ENCODE data around the gene CELA3B.
A peak's percentile ranks its signal among the peaks of the same experiment; 100 is the strongest.
"Not testable (repeated sequence)": the region's sequence is repeated elsewhere in the genome, so short reads cannot be mapped to it uniquely, and the experiment has no call there.

Gene CELA3B, protein sequence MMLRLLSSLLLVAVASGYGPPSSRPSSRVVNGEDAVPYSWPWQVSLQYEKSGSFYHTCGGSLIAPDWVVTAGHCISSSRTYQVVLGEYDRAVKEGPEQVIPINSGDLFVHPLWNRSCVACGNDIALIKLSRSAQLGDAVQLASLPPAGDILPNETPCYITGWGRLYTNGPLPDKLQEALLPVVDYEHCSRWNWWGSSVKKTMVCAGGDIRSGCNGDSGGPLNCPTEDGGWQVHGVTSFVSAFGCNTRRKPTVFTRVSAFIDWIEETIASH

DNA sequence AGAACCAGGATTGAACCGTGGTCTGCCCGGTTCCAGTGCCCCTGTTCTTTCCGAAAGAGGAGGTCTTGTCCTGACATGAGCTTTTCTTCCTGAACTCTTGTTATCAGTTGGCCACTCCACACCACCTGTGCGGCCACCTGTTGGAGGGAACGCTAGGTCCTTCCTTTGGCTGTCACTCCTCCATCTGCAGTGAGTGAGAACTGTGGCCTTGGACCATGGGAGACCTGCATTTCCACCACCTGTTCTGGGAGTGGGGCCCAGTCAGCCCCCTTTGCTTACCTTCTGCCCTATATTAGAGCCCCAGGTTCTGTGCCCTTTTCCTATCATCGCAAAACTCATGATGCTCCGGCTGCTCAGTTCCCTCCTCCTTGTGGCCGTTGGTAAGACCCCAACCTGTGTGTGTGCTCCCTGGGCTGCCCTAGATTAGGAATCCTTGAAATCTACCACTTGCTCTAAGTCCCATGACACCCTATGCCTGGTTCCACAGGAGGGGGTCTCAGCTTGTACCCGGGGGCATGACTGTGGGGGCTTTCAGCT, at the start of gene CELA3B:
Gene CELA3B (plus strand): TSS at position 320 of the 537 bp plus-strand sequence. CDS start 18 bp downstream, at position 338.
- not testable (repeated sequence) for H3K36me3 ChIP-seq (ENCODE audit: insufficient read depth, low read length); H3K9me3 ChIP-seq (ENCODE audit: control insufficient read depth, insufficient read depth, low read length); H3K4me1 ChIP-seq (ENCODE audit: insufficient read depth, low read length); H3K9ac ChIP-seq (ENCODE audit: low read depth, low read length)

DNA sequence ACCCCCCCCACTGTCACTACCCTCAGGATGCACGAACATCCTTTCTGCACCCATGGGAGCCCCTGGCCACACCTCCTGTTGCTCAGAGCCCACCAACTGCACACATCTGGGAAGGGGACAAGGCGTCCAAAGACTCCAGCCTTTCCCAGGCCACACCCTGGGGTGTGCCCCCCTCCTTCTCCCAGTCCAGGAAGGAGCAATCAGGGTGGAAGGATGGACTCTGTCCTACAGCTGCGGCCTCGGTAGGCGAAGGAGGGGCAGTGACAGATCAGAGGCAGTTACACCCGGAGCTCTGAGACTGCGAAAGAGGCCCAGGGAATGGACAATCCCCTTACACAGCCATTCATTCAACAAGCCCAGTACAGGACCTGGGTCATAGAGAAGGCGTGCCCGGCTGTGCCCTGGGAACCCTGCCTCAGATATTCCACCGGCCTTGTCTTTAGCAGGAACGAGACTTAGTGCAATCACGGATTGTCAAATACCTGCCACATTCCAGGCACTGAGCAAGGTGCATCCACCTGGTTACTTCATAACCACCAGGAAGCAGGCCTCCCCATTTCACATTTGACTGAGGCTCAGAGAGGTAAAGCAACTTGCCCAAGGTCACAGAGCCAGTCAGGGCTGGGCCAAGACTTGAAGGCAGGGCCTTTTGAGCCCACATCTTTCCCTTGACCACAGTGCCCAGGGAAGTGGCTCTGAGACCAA, 49.1 kb upstream of the CELA3B start:
- H3K4me1 ChIP-seq (ENCODE audit: insufficient read depth, low read length) = peaks cover 30% of the 10 kb centered on the region
- H3K9ac ChIP-seq (ENCODE audit: low read depth, low read length) = no peak overlapping the region
- no peaks in the 10 kb centered on the region for H3K9me3 ChIP-seq (ENCODE audit: control insufficient read depth, insufficient read depth, low read length)
- no peaks in the 10 kb centered on the region for H3K36me3 ChIP-seq (ENCODE audit: insufficient read depth, low read length)

DNA sequence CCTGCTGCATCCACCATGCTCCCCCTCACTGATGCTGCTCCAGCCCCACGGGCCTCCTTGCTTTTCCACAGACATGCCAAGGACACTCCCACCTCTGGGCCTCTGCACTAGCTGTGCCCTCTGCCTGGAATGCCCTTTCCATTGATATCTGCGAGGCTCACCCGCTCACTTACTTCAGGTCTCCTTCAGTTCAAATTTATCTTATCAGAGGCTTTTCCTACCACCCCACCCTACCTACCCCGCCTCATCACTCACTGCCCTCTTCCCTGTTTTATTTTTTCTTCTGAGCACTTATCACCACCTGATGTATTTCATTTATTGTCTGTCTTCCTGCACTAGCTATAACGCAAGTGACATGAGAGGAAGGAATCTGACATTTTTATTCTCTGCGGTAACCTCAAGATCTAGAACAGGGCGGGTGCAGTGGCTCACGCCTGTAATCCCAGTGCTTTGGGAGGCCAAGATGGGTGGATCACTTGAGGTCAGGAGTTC, 46.7 kb upstream of the CELA3B start:
- H3K9me3 ChIP-seq (ENCODE audit: control insufficient read depth, insufficient read depth, low read length) = no peaks in the 10 kb centered on the region
- peaks cover 34% of the 10 kb centered on the region for H3K4me1 ChIP-seq (ENCODE audit: insufficient read depth, low read length)
- no peaks in the 10 kb centered on the region for H3K36me3 ChIP-seq (ENCODE audit: insufficient read depth, low read length)
- no peak overlapping the region for H3K9ac ChIP-seq (ENCODE audit: low read depth, low read length)

DNA sequence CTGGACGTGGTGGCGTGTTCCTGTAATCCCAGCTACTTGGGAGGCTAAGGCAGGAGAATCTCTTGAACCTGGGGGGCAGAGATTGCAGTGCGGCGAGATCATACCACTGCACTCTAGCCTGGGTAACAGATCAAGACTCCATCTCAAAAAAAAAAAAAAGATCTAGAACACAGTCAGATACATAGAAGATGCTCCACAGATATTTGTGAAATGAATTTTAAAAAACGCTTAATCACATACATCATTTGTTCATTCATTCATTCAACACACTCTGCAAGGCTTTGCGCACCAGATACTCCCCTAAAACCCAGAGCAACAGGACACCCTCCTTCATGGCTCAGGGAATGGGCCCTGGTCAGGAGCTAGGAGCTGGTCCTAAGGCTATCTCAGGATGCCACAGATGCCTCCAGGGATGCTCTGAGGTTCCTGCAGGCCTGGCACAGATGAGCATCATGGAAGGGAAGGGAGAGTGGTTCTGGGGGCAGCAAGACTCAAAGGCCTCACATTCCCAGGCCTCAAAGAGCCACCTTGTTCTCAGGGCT, 46.1 kb upstream of the CELA3B start:
- Histone ChIP-seq H3K36me3 (ENCODE audit: insufficient read depth, low read length) (no peaks in the 10 kb centered on the region), H3K9me3 (ENCODE audit: control insufficient read depth, insufficient read depth, low read length) (no peaks in the 10 kb centered on the region), H3K9ac (ENCODE audit: low read depth, low read length) (no peak overlapping the region), H3K4me1 (ENCODE audit: insufficient read depth, low read length) (peaks cover 38% of the 10 kb centered on the region)

DNA sequence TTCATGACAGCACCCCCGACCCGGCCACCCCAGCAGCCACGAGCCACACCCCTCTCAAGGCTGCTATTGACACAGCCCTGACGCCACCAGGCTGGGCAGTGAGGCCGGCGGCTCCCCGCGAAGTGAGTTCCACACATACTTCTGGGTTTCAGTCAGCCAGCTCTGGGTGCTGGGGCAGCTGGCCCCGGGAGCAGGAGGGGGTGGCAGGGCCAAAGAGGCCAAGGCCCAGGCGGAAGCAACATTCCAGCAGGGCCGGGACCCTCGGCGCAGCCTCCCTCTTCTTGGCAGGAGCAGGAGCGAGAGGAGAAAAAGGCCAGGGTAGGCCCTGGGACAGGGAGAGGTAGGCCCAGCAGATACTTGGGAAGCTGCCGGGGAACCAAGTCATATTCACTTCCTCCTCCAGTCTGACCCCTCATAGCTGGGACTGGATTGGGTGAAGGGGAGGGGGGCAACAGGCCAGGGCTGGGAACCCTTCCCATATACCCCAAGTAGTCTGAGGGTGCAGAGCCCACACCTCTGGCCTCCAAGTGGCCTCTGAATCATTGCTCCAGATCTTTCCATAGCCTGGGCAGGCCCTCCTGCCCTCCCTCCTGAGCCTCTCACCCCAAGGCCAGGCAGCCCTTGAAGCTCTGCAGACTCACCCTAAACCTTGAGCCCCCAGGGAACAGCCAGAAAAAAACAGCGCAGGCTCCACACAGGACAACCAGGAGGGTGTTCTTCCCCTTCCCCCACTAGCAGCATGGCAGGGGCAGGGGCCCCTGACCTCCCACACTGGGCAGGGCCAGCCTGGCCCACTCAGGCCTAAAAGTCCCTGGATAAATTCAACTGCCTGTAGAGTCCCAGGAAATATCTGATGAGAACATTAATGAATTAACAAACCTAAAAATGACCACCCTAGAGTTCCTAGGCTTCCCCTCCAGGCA, 45.4 kb upstream of the CELA3B start:
- Histone ChIP-seq H3K9me3 (ENCODE audit: control insufficient read depth, insufficient read depth, low read length) (no peaks in the 10 kb centered on the region), H3K36me3 (ENCODE audit: insufficient read depth, low read length) (no peaks in the 10 kb centered on the region), H3K9ac (ENCODE audit: low read depth, low read length) (no peak overlapping the region), H3K4me1 (ENCODE audit: insufficient read depth, low read length) (peaks cover 39% of the 10 kb centered on the region)

DNA sequence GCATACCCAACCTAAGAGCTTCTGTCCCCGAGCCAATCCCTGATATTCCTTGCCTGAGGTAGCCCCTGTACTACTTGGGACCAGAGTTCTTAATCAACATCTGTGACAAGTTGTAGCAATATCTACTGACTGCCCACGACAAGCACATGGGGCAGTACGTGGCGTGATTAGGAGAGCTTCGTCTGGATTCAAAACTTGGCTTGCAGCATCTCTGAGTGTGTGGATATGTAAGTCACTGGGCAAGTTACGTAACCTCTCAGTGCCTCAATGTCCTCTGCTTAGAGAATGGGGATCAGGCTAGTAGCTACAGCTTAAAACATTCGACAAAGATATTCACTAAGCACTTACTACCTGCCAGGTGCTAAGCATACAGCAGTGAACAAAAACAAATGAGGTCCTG, 44.7 kb upstream of the CELA3B start:
- Histone ChIP-seq H3K9ac (ENCODE audit: low read depth, low read length) (no peak overlapping the region), H3K9me3 (ENCODE audit: control insufficient read depth, insufficient read depth, low read length) (no peaks in the 10 kb centered on the region), H3K4me1 (ENCODE audit: insufficient read depth, low read length) (peaks cover 39% of the 10 kb centered on the region), H3K36me3 (ENCODE audit: insufficient read depth, low read length) (no peaks in the 10 kb centered on the region)

DNA sequence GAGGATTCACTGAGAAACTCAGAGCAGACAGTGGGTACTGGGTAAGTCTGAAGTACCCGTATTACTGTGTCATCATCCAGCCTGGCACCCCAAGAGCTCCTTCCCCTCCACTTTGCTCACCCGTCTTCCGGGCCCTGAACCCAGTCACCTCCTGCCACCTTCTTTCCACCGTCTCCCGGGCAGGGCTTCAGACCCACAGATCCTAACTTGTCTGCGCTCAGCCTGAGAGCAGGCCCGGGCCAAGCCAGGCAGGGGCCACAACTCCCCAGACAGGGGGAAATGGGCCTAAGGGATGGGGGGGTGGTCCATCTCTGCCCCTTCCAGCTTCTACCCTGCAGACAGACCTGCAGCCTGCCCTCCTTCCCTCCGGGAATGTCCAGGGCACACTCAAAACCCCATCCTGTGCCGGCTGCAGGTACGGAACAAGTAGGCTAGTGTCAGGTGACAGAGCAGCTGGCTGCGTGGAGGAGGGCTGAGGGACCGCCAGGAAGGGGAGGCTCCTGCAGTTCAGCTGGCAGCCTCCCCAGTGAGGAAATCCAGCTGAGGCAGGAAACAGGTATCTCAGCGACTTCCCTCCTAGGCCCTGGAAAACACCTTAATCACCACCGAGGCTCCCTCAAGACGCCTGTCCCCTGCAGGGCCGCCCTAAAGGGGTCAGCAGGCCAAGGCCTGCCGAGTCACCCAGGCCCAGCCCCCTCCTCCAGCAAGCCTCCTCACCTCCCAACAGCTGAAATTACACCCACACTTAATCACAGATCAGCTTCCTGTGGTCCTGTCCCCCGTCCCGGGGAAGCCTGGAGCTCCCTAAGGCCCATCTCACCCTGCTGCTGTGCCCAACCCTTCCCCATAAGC, 43.2 kb upstream of the CELA3B start:
- no peaks in the 10 kb centered on the region for H3K9me3 ChIP-seq (ENCODE audit: control insufficient read depth, insufficient read depth, low read length)
- no peaks in the 10 kb centered on the region for H3K36me3 ChIP-seq (ENCODE audit: insufficient read depth, low read length)
- peaks cover 32% of the 10 kb centered on the region for H3K4me1 ChIP-seq (ENCODE audit: insufficient read depth, low read length)
- H3K9ac ChIP-seq (ENCODE audit: low read depth, low read length) = no peak overlapping the region

DNA sequence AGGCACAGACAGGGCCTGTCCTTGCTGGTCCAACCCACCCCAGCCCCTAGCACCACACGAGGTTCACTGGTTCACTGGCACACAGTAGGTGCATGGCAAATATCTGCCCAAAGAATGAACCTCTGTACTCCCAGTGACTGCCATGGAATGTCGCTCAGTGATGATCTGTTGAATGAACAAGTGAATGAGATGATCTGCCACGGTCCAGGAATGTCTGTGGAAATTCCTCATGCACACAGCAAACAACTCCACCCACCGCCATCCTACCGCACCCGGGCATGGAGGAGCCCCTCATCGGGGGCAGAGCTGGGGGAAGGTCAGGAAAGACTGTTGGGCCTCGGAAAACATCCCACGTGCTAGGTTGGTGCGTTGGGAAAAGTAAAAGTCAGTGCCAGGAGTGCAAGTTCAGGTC, 41.4 kb upstream of the CELA3B start:
- peak overlapping the region; percentile 38; the same call in 1 of the 2 replicates for H3K9ac ChIP-seq (ENCODE audit: low read depth, low read length)
- H3K4me1 ChIP-seq (ENCODE audit: insufficient read depth, low read length) = peaks cover 36% of the 10 kb centered on the region
- H3K9me3 ChIP-seq (ENCODE audit: control insufficient read depth, insufficient read depth, low read length) = no peaks in the 10 kb centered on the region
- H3K36me3 ChIP-seq (ENCODE audit: insufficient read depth, low read length) = no peaks in the 10 kb centered on the region

DNA sequence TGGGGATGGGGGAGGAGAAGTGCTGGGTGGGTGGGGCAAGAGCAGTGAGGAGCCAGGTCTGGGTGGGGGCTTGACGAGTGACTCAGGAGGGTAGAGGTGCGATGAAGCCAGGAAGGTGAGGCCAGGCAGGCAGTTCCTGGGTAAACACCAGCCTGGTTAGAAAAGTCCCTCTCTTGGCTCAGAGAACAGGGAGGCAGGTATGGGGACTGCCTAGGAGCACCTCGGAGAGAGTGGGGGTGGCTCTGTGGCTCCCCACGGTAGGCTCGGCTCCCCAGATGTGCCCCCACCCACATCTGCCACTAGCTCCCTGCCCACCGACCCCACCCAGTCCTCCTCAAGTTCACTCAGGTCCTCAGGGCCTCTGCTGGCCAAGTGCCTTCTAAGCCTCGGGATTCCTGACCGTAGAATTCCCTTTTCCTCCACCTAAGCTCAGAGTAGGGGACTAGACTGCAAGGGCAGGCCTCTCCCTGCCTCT, 40.9 kb upstream of the CELA3B start:
- Histone ChIP-seq H3K36me3 (ENCODE audit: insufficient read depth, low read length) (no peaks in the 10 kb centered on the region), H3K4me1 (ENCODE audit: insufficient read depth, low read length) (peaks cover 36% of the 10 kb centered on the region), H3K9ac (ENCODE audit: low read depth, low read length) (peak overlapping the region; percentile 38), H3K9me3 (ENCODE audit: control insufficient read depth, insufficient read depth, low read length) (no peaks in the 10 kb centered on the region)

DNA sequence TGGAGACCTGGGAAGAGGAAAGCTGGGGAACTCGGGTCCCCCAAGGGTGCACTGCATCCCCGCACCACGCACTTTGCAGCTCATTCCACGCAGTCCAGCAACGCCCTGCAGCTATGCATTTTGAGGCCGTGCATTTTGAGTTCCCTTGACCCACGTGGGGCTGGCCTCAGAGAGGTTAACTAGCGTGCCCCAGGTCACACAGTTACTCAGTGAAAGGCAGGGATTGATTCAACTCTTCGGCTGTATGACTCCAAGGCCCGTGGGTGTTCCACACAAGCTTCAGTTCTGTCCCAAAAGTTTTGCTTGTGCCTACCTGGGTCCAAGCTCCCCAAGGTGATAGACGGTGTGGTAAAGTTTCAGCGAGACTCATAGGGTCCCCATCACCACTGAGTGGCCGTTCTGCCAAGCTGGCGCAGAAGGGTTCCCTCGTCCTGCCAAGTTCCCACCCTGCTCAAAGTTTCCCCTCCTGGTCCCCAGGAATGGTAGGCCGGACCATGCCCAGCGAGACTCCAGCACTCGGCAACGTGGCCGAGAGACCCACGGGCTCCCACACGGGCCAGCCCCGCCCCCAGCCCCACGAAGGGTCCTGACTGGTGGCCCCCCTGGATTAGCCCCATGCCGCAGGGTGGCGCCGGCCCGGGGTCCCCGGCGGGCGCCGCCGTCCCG, 40.3 kb upstream of the CELA3B start:
- Histone ChIP-seq H3K9ac (ENCODE audit: low read depth, low read length) (peak overlapping the region; percentile 38), H3K9me3 (ENCODE audit: control insufficient read depth, insufficient read depth, low read length) (no peaks in the 10 kb centered on the region), H3K4me1 (ENCODE audit: insufficient read depth, low read length) (peaks cover 35% of the 10 kb centered on the region), H3K36me3 (ENCODE audit: insufficient read depth, low read length) (no peaks in the 10 kb centered on the region)

DNA sequence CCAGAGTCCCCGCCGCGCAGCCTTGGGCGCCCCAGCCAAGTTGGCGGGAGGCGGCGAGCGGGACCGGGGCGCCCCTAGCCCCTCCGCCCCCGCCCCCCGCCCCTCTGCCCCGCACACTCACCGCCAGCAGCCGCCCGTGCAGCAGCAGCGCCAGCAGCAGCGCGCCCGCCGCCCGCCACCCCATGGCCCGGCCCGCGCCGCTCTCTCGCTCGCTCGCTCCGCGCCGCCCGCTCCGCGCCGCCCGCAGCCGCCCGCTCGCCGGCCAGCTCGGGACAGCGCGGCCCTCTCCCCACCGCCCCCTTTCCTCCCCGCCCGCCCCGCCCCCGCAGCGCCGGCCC, 39.8 kb upstream of the CELA3B start, which contains the start of gene HSPG2:
Gene HSPG2 (minus strand): TSS at position 277 of the 338 bp plus-strand sequence. CDS start 93 bp downstream, at position 184.
- Histone ChIP-seq H3K9ac (ENCODE audit: low read depth, low read length) (peak within 1 kb of the TSS; percentile 56), H3K9me3 (ENCODE audit: control insufficient read depth, insufficient read depth, low read length) (no peaks in the 10 kb centered on the region), H3K36me3 (ENCODE audit: insufficient read depth, low read length) (no peaks in the 10 kb centered on the region), H3K4me1 (ENCODE audit: insufficient read depth, low read length) (peaks cover 35% of the 10 kb centered on the region)

DNA sequence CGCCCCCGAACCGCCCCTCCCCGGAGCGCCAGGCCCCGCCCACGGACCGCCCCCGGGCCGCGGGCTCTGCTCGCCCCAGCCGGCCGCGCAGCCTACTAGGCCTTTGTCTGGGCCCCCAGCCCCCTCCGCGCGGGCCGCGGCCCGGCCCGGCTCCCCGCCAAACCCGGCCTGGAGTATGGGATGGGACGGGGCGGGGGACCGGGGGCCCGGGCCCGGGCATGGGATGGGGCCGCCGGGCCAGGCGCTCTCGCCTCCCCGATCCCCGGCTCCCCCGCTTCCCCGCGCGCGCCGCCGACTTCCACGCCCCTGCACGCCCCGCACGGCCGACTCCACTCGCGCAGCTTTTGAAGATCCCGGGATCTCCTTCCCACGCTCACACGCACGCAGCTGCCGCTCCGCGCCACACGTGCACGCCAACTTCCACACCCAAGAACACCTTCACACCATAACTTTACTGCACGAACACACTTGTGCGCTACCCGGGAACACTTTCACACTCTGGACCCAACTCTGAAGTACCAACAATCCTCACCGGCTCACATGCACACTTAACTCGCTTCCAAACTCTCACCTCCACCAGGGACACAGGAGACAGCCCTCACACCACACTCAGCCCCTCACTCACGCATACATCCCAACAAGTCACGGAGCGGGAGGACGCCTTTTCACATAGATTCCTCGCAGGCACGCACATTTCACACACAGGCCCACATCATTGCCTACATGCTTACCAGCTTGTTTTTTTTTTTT, 39.3 kb upstream of the CELA3B start:
- H3K9ac ChIP-seq (ENCODE audit: low read depth, low read length) = peak overlapping the region; percentile 56

More for the DNA sequence above, 39.3 kb upstream of the CELA3B start:
- H3K36me3 ChIP-seq (ENCODE audit: insufficient read depth, low read length) = no peaks in the 10 kb centered on the region
- H3K9me3 ChIP-seq (ENCODE audit: control insufficient read depth, insufficient read depth, low read length) = no peaks in the 10 kb centered on the region
- peaks cover 35% of the 10 kb centered on the region for H3K4me1 ChIP-seq (ENCODE audit: insufficient read depth, low read length)

Measured in ES-I3 (cell line).